Activated naive CD4-positive, alpha-beta T cell (primary cell): ENCODE measurements around the gene TMEM54.

ENCODE experiments used
- DNase-seq, 4 experiments: peaks; one replicate each; lab custom pipeline; 2025; lab: John Stamatoyannopoulos, UW

Gene TMEM54

DNA sequence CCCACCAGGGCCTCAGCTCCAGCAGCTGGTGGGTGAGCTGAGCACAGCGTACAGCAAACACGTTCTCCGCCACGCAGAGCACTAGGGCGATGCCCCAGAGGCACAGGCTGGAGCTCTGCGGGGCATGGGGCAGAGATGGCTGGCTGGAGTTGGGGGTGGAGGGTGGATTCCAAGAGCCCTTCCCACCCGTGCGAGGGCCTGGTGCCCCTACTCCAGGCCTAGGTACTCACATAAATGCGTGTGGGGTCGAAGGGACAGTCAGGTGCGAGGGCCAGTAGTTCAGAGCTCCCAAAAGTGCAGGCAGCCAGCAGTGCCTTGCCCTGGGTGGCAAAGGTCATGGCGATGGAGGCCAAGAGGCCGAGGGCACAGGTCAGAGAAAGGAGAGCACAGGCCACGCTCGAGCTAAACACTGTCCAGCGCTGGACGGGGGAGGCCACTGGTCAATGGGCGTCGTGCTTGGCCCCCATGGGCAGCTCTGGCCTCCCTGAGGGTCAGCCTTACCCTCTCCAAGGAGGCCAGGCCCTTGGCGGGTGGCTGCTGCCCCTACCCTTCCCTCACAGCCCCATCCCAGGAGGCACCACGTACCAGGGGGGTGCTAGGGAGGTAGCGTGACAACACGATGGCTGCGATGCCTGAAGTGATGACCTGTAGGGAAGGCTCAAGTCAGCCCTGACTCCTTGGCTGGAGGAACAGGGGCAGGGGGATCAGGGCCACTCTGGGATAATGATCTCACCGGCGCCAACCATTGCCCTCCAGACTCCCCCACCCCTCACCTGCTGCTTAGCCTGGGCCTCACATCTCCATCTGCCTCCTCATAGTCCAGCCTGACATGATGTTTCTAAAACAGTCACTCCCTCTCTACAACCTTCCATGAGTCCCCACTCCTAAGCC, 5.6 kb downstream of the TMEM54 start:
- DNase-seq, result no peak

DNA sequence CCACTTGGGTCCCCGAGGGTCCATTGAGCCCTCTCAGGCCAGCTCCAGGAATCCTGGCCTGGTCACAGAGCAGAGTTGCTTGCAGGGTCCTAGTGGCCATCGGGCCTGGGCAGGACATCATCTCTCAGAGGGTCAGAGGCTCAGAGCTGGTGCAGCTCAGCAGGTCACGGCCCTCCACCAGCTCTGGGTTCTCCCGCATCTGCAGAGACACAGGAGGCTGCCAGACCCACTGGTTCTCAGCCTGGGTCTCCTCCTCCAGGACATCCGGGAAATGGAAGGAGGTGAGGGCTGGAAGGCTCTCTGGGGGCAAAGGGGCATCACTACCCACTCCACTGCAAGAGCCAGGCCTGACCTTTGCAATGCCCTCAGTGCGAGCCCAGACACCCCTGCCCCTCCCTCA, 6.5 kb downstream of the TMEM54 start:
- no peak for DNase-seq

DNA sequence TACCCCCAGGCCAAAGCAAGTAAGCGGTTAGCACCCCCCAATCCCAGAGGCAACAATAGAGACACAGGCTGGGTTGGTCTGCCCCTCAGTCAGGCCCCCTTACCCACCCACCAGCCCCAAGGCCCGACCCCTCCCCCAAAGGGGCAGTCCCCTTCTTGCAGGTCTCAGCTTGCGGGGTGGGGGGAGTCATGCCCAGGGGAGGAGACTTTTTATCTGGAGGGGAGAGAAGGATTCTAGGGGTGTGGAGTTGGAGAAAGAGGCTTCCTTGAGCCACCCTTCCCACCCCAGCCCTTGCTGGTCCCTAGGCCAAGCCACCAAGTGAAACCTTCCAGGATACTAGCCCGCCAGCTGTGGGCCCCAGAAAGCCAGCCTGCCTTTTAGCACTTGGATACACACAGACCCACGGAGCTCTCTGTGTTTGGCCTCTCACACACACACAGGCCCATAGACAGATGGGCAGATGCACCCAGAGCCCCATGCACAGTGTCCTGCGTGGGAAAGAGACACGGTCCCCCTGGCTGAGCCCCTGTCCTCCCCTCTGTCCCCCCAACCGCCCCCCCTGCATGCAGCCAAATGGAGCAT, 7.1 kb downstream of the TMEM54 start:
- DNase-seq, result no peak

DNA sequence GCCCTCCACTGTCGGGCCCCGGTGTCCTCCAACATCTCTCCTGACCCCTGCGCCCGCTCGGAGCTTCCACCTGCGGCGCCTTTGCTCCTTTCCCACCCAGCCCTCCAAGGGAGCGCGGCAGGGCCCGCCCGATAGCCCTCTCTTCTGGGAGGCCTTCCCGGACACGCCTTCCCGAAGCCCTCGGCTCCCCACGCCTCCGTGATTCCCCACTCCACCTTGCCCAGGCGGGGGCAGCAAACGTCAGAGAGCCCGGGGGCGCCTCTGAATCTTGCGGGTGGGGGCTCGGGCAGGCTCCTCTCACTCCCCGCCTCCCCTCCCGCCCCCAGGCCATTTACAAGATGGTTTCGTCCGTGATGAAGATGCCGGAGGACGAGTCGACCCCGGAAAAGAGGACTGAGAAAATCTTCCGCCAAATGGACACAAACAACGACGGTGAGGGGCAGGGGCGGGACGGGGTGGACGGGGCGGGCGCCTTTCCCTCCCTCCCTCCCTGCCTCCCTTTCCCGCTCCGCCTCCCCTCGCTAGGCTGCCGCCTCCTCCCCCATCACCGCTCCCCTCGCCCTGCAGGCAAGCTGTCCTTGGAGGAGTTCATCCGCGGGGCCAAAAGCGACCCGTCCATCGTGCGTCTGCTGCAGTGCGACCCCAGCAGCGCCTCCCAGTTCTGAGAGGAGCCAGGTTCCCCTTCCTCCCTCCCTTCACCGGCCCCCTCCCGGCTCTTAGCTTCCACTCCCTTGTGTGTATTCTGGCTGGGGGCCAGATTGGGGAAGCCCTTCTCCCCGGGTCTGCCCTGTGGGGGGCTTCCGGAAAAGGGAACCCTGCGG, 7.8 kb downstream of the TMEM54 start:
- no peak for DNase-seq

DNA sequence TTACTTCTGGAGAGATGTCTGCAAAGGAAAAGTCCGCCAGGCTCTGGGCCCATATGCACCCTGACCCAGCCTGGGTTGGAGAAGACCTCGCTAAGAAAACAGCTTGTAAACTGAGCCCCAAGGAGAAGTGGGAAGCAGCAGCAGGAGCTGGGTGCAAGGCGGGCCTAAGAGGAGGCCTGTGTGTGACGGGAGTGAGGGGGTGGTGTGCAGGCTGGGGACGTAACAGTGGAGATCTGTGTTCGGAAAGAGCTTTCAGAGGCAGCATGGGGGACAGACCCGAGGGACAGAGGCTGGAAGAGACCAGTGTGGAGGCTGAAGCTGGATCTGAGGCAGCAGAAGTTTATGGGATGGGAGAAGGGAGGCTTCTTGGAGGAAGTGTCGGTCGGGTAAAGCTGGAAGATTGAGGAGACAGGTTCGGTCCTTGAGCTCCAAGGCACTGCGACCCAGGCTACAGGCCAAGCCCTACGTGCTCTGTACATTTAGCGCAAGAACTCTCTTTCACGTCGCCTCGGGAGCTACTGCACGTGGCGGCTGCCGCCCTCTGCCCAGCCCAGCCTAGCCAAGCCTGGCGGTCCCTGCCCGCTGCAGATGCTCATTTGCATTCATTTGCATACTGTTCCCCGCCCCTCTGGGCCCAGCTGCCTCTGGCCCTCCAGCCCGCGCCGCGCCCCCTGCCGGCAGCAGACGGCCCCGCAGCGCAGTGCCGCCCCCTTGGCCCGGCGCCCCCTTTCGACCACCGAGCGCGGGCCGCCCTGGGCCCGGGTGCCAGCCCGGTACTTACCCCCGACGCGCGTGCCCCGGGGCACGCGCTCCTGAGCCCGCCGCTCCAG, 8.6 kb downstream of the TMEM54 start:
- no peak for DNase-seq

DNA sequence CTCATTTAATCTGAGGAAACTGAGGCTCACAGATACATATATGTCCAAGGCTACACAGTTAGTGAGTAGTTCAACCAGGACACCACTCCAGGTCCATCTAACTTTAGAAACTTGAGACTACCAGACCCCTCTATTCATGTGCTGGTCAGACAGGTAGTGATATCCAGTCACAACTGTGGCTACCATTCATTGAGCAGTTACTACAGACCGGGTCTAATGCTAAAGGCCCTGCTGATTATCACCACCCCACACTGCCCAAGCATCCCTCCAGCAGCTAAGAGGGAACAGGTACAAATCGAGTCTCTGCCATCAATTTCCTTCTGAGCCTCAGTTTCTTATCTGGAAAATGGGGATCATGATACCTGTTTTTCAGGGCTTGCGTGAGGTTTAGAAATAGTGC, 9.6 kb downstream of the TMEM54 start:
- DNase-seq, result no peak

DNA sequence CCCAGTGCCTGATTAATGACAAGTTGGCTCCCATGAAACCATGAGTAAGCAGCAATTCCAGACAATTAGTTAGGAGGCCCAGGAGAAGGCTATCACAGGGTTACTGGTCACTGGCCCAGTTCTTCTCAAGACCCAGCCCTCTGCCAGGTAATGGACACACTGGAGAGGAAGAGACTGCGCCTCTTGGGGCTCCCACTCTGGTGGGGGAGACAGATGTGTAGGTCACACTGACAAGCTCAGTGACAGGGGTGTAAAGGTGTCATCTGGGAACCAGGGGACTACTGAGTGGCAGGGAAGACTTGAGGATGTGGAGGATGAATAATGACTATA, 10.0 kb downstream of the TMEM54 start:
- DNase-seq, result no peak

DNA sequence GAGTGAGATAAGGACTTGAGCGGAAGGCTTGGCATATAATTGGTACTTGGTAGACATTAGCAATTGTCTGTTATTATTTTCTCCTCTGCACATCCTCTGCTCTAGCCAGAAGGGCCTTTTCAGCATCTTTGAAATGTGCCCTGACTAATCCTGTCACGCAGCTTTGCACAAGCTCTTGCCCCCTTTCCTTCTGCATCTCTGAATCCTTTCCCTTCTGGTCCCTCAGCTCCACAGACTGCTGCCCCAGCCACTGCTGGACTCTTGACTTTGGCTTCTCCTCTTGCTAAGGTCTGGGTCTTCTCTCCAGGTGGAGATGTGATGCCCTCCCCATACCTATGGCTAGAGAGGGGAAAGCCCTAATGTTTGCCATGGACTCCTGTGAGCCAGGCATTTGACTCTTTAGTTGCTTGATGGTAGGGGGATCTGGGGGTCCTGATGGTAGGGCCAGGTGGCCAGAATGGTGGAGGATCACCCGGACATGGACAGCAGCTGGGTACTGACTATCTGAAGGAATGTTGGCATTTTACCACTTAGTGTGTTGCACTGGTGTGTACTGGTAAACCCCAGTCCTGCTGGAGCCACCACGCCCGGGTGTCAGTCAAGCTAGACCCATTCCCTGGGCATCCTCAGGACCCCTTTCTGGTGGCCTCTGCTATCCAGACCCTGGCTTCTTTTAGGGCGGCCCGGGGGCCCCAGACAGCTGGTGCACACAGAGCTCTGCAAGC, 10.5 kb downstream of the TMEM54 start:
- DNase-seq, result no peak

DNA sequence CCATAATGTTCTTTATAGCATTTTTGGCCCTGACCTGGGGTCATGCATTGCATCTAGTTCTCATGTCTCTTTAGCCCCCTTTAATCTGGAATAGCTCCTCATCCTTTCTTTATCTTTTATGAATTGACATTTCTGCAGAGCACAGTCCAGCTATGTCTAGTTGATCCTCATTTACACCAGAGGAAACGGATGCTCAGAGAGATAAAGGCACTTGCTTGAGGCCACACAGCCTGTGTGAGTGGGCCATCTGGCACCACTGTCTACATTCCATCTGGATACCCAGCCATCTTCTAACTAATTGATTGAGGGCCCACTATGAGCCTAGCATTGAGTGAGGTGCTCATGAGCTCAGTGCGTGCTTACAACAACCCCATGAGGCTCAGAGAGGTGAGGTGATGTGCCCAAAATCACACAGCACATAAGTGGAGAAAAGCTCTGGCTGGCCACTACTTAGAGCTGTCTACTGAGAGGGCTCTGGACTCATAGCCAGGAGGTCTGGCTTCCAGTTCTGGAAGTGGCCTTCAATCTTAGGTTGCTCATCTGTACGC, 11.4 kb downstream of the TMEM54 start:
- DNase-seq, result no peak

DNA sequence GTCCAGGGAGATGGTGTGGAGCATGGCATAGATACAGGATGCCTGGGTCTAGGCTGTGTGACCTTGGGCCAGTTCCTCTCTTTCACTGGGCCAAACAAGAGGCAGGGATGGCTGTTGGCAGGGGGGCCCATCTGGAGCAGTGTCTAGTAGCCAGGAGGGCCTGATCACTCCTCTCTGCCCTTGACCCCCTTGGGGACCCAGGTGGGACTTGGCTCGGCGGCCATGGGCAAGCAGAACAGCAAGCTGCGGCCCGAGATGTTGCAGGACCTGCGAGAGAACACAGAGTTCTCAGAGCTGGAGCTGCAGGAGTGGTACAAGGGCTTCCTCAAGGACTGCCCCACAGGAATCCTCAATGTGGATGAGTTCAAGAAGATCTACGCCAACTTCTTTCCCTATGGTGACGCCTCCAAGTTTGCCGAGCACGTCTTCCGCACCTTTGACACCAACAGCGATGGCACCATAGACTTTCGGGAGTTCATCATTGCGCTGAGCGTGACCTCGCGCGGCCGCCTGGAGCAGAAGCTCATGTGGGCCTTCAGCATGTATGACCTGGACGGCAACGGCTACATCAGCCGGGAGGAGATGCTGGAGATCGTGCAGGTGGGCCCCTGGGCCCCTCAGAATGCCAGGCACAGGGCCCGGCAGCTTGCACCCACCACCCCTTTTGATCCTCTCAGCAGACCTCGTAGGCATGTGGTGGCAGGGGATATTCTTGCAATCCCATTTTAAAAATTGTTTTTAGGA, 12.3 kb downstream of the TMEM54 start:
- no peak for DNase-seq

DNA sequence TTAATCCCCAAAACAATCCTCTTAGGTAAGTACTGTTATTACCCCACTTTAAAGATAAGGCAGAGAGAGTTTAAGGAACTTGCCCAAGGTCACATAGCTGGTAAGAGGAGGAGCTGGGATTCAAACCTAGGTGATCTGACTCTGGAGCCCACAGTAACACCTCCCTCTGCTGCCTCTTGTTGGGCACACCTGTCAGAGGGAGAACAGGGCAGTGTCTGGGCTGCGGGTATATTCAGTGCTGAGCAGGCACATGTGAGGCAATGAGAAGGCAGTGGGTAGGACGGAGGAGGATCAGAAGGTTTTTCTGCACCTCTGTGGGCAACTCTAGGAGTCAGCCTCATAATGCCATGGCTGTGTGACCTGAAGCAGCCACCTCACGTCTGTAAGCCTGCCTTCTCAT, 13.1 kb downstream of the TMEM54 start:
- DNase-seq, result no peak

DNA sequence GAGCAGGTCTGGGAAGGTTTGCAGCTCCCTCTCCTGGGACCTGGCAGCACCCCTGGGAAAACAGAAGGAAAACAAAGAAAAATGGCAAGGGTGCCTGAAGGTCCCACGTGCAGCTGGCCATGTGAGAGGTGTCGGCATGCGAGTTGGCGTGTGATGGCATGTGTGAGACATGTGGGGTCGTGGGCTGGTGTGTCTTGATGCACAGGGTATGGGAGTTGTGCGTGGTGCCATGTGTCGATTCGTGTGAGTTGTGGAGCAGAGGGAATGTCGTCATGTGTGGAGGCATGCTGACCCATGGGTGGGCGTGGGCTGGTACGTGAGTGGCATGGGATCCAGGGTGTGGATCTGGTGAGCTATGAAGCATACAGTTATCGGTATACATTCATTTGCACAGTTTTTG, 13.6 kb downstream of the TMEM54 start:
- DNase-seq, result no peak

DNA sequence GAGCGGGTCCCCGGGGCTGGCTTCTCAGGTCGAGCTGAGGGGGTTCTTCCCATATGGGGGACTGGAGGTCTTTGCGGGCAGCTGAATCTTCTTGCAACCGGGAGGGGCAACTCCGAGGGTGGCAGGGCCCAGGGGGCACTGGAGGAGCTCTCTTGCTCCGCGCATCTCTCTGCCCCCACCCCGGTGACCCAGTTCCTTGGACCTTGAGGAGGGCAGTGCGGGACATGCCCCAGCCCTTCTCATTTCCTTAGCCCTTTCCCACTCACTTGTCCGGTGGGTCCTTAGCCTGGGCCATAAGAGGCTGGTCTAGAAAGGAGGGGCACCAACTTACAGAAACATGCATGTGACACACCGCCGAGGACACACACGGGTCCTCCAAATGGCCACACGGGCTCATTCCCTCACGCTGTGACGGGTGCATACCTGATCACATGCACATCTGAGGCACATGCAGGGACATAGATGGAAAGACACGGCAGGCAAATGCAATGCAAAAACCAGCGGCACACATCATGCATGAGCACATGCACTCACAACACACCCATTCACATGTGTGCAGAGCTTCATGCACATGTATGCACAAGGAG, 14.3 kb downstream of the TMEM54 start:
- DNase-seq, result no peak

DNA sequence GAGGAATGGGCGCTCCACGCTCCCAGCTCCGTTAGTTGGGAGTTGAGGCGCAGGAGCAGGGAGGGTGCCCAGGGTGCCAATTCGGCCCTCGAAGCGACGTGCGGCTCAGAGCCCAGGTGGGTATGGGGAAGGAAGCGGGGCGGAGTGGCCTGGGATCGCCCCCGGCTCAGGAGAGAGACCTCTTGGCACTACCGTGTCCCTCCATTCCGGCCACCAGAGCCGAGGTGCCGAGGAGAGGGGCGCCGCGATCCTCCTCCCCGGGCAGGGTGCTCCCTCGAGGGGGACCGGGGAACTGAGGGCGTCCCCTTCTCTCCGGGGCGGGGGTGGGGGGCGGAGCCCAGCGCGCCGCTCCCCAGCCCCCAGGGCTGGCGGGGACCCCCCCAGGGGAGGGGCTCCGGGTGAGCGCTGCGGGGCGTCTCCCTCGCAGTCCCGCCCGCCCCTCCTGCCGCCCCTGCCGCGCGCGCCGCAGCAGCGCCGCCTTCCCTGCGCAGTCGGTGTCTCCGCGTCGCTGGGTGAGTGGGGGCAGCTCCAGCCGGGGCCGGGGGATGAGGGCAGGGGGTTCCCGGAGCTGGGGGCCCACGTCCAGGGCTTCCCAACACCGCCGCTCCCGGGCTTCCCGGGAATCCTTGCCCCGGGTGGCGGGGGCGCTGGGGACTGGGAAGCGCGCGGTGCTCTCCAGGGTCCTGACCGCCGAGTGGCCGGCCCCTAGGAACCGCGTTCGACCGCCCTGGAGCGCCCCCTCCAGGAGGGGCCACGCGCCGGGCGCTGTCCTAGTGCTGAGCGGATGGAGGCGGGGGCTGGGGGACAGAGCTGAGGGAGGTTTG, 15.0 kb downstream of the TMEM54 start, which contains the start of gene HPCA:
TSS of gene HPCA (plus strand) at position 488 of the 824 bp plus-strand sequence. CDS start 2,408 bp downstream, outside the sequence.
- no peak for DNase-seq

DNA sequence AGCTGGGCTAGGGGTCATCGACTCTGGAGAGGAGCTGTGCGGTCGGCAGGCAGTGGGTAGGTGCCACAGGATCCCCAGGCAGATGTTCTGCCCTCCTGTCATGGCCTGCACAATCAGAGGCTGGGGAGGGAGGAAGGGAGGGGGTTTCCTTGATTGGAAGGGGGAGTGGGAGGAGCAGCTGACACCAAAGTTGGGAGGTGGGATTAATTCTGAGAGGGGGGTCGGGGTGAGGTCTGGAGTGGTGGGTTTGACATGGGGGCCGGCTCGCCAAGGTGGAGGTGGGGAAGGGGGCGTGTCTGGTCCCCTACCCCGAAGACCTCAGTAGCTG, 15.5 kb downstream of the TMEM54 start:
- no peak for DNase-seq

DNA sequence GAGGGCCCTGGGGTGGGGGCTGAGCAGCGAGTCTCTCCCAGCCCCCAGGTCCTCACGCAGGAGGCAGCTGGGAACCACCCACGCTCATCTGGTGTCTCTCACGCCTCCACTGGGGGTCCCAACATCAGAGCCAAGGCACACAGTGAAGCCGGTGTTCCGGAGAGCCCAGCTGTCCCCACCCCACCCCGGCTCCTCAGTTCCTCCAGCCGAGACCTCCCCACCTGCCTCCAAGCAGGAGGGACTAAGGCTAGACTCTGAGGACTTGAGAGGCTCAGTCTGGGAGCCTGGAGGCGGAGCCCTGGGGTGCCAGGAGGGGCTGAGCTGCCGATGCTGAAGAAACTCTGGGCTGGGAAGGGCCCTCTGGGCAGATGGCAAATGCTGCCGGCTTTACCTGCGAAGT, 16.5 kb downstream of the TMEM54 start:
- no peak for DNase-seq

DNA sequence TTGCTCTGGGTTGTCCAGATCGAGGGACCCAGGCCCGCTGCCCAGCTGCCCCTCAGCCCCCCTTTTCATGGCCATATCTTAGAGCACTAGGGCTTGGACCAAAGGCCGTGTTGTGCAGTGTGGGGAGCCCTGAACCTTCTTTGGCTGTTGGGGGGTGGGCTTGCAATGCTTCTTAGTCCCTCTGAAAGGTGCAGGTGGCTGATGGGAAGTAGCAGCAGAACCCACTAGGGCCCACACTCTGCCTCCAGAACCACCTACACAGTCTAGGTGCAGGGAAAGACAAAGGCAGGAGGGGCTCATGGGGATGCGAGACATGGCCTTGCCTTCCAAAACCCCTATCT, 17.2 kb downstream of the TMEM54 start:
- no peak for DNase-seq

DNA sequence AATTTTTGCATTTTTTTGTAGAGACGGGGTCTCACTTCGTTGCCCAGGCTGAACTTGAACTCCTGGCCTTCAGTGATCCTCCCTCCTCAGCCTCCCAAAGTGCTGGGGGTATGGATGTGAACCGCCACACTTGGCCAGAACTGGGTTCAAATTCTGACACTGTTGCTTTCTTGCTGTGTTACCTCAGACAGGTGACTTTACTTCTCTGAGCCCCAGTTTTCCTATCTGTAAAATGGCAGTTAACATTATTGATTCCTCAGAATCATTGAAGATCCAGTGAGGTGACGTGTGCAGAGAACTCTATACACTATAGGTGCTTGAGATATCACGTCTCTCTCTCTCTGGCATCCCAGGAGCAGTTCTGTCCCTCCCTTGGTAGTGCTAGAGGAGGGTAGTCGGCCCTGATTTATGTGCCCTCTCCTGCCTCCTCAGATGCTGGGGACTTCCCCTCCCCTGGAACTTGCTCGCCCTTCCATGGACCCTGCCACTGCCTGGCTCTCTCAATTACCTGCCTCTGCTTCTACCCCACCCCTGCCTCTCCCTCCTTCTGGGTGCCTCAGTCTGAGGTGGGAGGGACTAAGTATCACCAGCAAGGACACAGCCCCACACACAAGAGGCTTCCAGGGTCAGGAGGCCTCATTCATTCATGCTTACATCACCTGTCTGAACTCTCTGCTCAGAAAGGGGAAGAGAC, 17.7 kb downstream of the TMEM54 start:
- DNase-seq, result no peak
